ENCODE data around the gene MRPL57. TPM values are rescaled to one million over a fixed set of nuclear protein-coding genes. Genes with fewer than 3 reads are reported as not detected.

Gene MRPL57
- total and polyA plus RNA-seq, 2 of the 8 experiments (the other 6 are each of a cell fraction or from before 2014, with no cell fraction given), result 29.9 to 34.1 TPM

GRCh38 chr13:21138561-21138960 lies 37.9 kb upstream of the MRPL57 start:
- H2BK120ac ChIP-seq (replicated peaks; ENCODE audit: low read depth, low read length), result no peak overlapping the region
- no peaks in the 10 kb centered on the region; the same call in 1 of the 2 replicates for H3K23me2 ChIP-seq (ENCODE audit: low read depth, low read length)
- no peak overlapping the region for H3K27ac ChIP-seq (ENCODE audit: low read depth, low read length)
- 85% methylated on average over 1 of the region's 1 CpG; no CpG with 5 or more reads in 1 of the 2 experiments for WGBS, 2 experiments (ENCODE audit: extremely low coverage in 1 of 2, insufficient coverage in 1 of 2, insufficient read length in 1 of 2, insufficient replicate concordance in 2 of 2, low coverage in 1 of 2, low lambda C conversion rate in 2 of 2, missing lambda C conversion rate in 1 of 2)
- no peak overlapping the region for H3K23ac ChIP-seq (ENCODE audit: insufficient read length)
- no peak overlapping the region for H4K91ac ChIP-seq (replicated peaks; ENCODE audit: insufficient read length, low read length)
- CTCF ChIA-PET (ENCODE audit: partially characterized antibody), result interaction anchor here (0.8 to 1.7 kb wide), 3 partner anchors 25 to 838 kb away, joined by 3 to 9 read pairs (median 6); no protein-coding TSS in a partner anchor
- H2AFZ ChIP-seq (ENCODE audit: low read length), result no peak overlapping the region
- no peak overlapping the region for H2BK5ac ChIP-seq (ENCODE audit: low read depth, low read length)
- no peak overlapping the region for H4K5ac ChIP-seq (ENCODE audit: insufficient read length, low read depth, low read length)
- H3K14ac ChIP-seq (ENCODE audit: insufficient read length), result no peak overlapping the region
- H3K79me1 ChIP-seq (ENCODE audit: low read depth, low read length), result peaks cover 2% of the 10 kb centered on the region
- DNase-seq (ENCODE audit: low read depth in 1 of 2, low spot score in 2 of 2), result no peak
- H3K36me3 ChIP-seq (ENCODE audit: control insufficient read depth in 2 of 4, insufficient read depth in 4 of 4, low read length in 3 of 4), result peaks cover 0 to 13% (median 4%) of the 10 kb centered on the region in 4 experiments; a peak in 4 of 8 replicates
- no peak overlapping the region for H3K4ac ChIP-seq (replicated peaks; ENCODE audit: insufficient read length, low read depth, low read length)
- no peak overlapping the region for H2AK5ac ChIP-seq (ENCODE audit: low read depth, low read length)
- no peak overlapping the region for H3K4me2 ChIP-seq (ENCODE audit: insufficient read depth in 1 of 2, low read depth in 2 of 2, low read length in 2 of 2)
- H3K9ac ChIP-seq (replicated peaks in 1 of 4; ENCODE audit: extremely low read depth in 1 of 4, low read depth in 3 of 4, low read length in 3 of 4), result no peak overlapping the region
- H3K79me2 ChIP-seq (ENCODE audit: control insufficient read depth in 1 of 2, insufficient read depth in 2 of 2, low read length in 2 of 2), result peaks cover 14 to 32% of the 10 kb centered on the region in 2 experiments
- POLR2A ChIA-PET (ENCODE audit: partially characterized antibody), result interaction anchor here (0.6 to 1.6 kb wide), 3 partner anchors 11 to 38 kb away, joined by 3 to 6 read pairs (median 4); partner anchors contain the start of genes MRPL57 and SKA3
- H3K27me3 ChIP-seq (replicated peaks in 1 of 4; ENCODE audit: control insufficient read depth in 3 of 4, extremely low read depth in 1 of 4, insufficient read depth in 3 of 4, low read length in 3 of 4), result no peaks in the 10 kb centered on the region
- no peak overlapping the region for H2BK20ac ChIP-seq (ENCODE audit: low read length)
- H3K18ac ChIP-seq (ENCODE audit: extremely low read depth, low read length), result no peak overlapping the region
- no peak overlapping the region for H2BK15ac ChIP-seq (ENCODE audit: low read length)
- H3K9me3 ChIP-seq (ENCODE audit: insufficient read depth in 2 of 2, low read depth in 1 of 2, low read length in 1 of 2), result no peaks in the 10 kb centered on the region
- no peak overlapping the region for H2BK12ac ChIP-seq (ENCODE audit: low read depth, low read length)
- peaks cover 3 to 8% of the 10 kb centered on the region in 2 experiments for H4K20me1 ChIP-seq (replicated peaks in 1 of 2; ENCODE audit: control insufficient read depth in 1 of 2, insufficient read depth in 2 of 2, low read length in 2 of 2)
- no peak overlapping the region for H3K4me3 ChIP-seq (ENCODE audit: extremely low read depth in 1 of 4, insufficient read depth in 2 of 4, low read depth in 3 of 4, low read length in 4 of 4)
- no peak overlapping the region for H4K8ac ChIP-seq (ENCODE audit: extremely low read depth, insufficient read depth, low read length)
- no peak overlapping the region for H3K56ac ChIP-seq (replicated peaks; ENCODE audit: insufficient read length, low read depth, low read length)
- FAIRE-seq, result no peak
- H3K4me1 ChIP-seq (replicated peaks in 1 of 4; ENCODE audit: control insufficient read depth in 3 of 4, insufficient read depth in 4 of 4, low read length in 3 of 4), result peaks cover 0 to 8% (median 2%) of the 10 kb centered on the region in 4 experiments; a peak in 4 of 7 replicates
- TF ChIP-seq TEAD4 (IDR thresholded peaks at IDR 0.05; ENCODE audit: low read depth, low read length) (no peak), TBP (IDR thresholded peaks at IDR 0.05; ENCODE audit: low read depth, low read length) (no peak), CBX8 (IDR thresholded peaks at IDR 0.05; ENCODE audit: borderline replicate concordance, low read depth, low read length) (no peak), RFX5 (IDR thresholded peaks at IDR 0.05; ENCODE audit: borderline replicate concordance, low read depth, low read length) (no peak), ATF3 (IDR thresholded peaks at IDR 0.05; ENCODE audit: insufficient read depth, low read depth, low read length) (no peak), CTCF (IDR thresholded peaks at IDR 0.05; ENCODE audit: control extremely low read depth in 1 of 3, insufficient read depth in 1 of 3, low read depth in 1 of 3, low read length in 3 of 3) (no peak), EZH2 (IDR thresholded peaks at IDR 0.05; ENCODE audit: low read depth, low read length, severe bottlenecking) (no peak), SUZ12 (IDR thresholded peaks at IDR 0.05; ENCODE audit: low read length) (no peak), RAD21 (IDR thresholded peaks at IDR 0.05 in 1 of 2, conservative IDR thresholded peaks at IDR 0.05 in 1 of 2; ENCODE audit: low read depth in 2 of 2, low read length in 2 of 2) (no peak)

All from H1 (cell line).